ENCODE measurements around the gene WNT11. TPM values are rescaled to one million over a fixed set of nuclear protein-coding genes. Genes with fewer than 3 reads are reported as not detected.

WNT11 gene
- total and polyA plus RNA-seq, 7 donors: 4.5 to 13.0 (median 6.5) TPM

DNA sequence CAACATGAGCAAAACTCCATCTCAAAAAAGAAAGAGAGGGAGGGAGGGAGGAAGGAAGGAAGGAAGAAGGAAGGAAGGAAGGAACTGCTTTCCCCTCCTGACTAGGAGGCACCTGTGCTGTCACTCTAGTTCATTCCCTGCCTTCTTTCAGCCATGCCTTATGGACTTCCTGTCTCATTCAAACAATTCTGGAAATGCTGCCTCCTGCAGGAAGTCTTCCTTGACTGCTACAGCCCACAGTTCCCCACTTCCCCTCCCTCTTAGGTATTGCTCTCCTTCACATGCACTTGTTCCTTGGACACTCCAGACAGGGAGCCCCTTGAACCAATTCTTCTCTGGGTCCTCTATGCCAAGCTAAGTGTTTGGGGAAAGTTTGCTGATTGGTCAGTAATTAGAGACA, 31.6 kb upstream of the WNT11 start:
- intact Hi-C loops (cut with DNase I): loop anchor here in 1 of 2 donors (10.0 kb wide), 1 partner anchor 207 kb away; the partner anchor contains the start of gene EMSY
- no peak overlapping the region for H3K4me3 ChIP-seq
- no peaks in the 10 kb centered on the region for H3K9me3 ChIP-seq
- H3K27me3 ChIP-seq (ENCODE audit: insufficient read depth in 3 of 3, low read length in 2 of 3): no peaks in the 10 kb centered on the region
- no peak overlapping the region for H3K27ac ChIP-seq
- peaks cover 3% of the 10 kb centered on the region for H3K4me1 ChIP-seq
- TF ChIP-seq CTCF (IDR thresholded peaks at IDR 0.05): no peak
- no peaks in the 10 kb centered on the region for H3K36me3 ChIP-seq (ENCODE audit: insufficient read depth in 1 of 2, low read depth in 1 of 2)
- ATAC-seq: no peak
- no peak for DNase-seq

- WGBS, 3 donors: 83 to 88% (median 83%) methylated on average over 8 of the region's 8 CpGs
- DNase-seq (no peak), ATAC-seq (no peak)
- no peak for TF ChIP-seq CTCF (IDR thresholded peaks at IDR 0.05)
- H3K9me3 ChIP-seq: no peaks in the 10 kb centered on the region
- H3K27ac ChIP-seq: no peak overlapping the region
- no peaks in the 10 kb centered on the region for H3K36me3 ChIP-seq (ENCODE audit: insufficient read depth in 1 of 2, low read depth in 1 of 2)
- H3K4me1 ChIP-seq: peaks cover 3% of the 10 kb centered on the region
- peak overlapping the region; percentile 78 for H3K4me3 ChIP-seq
- intact Hi-C loops (cut with DNase I): loop anchor here in 1 of 2 donors (10.0 kb wide), 1 partner anchor 208 kb away; the partner anchor contains the start of gene EMSY
- no peaks in the 10 kb centered on the region for H3K27me3 ChIP-seq (ENCODE audit: insufficient read depth in 3 of 3, low read length in 2 of 3)
Observed at GRCh38 chr11:76237000-76237649, 30.8 kb upstream of the WNT11 start.

DNA sequence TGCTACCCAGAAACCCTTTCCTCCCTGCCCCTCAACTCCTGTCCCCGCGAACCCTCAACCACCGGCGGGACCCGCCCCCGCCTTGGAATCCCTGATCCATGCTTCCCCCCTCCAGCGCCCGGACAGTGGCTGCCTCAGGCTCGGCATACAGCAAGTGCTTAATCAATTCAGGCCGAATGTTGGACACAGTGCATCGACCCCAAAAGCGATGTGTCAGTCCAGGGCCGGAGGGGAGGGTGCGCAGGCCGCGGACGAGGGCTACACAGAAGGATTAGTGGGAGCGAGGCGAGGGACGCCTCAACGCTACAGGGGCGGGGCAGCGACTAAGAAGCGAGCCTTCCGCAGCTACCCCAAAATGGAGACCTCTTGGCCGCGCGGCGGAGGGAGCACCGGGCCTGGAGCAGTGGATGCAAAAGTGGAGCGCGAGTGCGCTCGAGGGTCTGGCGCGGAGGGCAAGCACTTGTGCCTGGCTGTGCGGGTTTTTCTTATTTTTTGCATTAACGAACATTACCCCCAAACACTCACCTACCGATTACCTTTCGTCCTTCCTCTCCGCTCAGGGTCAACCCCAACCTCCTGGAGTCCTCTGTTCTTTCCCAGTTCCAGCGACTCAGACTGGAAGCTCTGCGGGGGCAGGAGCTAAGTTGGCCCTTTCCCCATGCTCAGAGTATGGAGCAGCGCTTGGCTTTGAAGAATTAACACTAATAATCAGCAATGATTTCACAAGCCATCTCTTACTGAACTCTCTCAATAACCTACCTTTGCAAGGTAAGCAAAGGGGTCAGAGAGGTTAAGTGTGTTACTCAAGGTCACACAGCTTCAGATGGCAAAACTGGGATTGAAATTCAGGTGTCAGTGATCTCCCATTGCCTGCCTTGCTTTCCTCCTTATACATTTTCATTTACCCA, 30.0 kb upstream of the WNT11 start:
- intact Hi-C loops (cut with DNase I): loop anchor here in 1 of 2 donors (10.0 kb wide), 1 partner anchor 208 kb away; the partner anchor contains the start of gene EMSY
- whole genome bisulfite sequencing, 3 donors: 2 to 4% (median 3%) methylated on average over 44 of the region's 44 CpGs

More for the DNA sequence above, 30.0 kb upstream of the WNT11 start:
- peak; percentile 51 to 60 (median 54) for ATAC-seq
- no peak for TF ChIP-seq CTCF (IDR thresholded peaks at IDR 0.05)
- peak overlapping the region; percentile 78 for H3K4me3 ChIP-seq
- peak in 1 of 2 donors; percentile 71 for DNase-seq
- peaks cover 3% of the 10 kb centered on the region for H3K4me1 ChIP-seq
- H3K27me3 ChIP-seq (ENCODE audit: insufficient read depth in 3 of 3, low read length in 2 of 3): no peaks in the 10 kb centered on the region
- no peaks in the 10 kb centered on the region for H3K36me3 ChIP-seq (ENCODE audit: insufficient read depth in 1 of 2, low read depth in 1 of 2)
- H3K27ac ChIP-seq: peak overlapping the region; percentile 80
- no peaks in the 10 kb centered on the region for H3K9me3 ChIP-seq
